ENCODE data around the gene GPR22.
A peak's percentile ranks its signal among the peaks of the same experiment; 100 is the strongest.

The GPR22 gene

GRCh38 chr7:107494884-107495283 lies 25.0 kb downstream of the GPR22 start:
- no peaks in the 10 kb centered on the region for H3K27me3 ChIP-seq (replicated peaks)
- H3K4me3 ChIP-seq (ENCODE audit: low read depth, low read length) = no peak overlapping the region
- H3K27ac ChIP-seq = no peak overlapping the region
- no peaks in the 10 kb centered on the region for H3K36me3 ChIP-seq (replicated peaks)
- no peak for DNase-seq
- in situ Hi-C loops (cut with HindIII; ENCODE audit: low pct_ligation_motif_present, low sequenced_read_pairs) = no loop called here
- TF ChIP-seq, protein P1, sequence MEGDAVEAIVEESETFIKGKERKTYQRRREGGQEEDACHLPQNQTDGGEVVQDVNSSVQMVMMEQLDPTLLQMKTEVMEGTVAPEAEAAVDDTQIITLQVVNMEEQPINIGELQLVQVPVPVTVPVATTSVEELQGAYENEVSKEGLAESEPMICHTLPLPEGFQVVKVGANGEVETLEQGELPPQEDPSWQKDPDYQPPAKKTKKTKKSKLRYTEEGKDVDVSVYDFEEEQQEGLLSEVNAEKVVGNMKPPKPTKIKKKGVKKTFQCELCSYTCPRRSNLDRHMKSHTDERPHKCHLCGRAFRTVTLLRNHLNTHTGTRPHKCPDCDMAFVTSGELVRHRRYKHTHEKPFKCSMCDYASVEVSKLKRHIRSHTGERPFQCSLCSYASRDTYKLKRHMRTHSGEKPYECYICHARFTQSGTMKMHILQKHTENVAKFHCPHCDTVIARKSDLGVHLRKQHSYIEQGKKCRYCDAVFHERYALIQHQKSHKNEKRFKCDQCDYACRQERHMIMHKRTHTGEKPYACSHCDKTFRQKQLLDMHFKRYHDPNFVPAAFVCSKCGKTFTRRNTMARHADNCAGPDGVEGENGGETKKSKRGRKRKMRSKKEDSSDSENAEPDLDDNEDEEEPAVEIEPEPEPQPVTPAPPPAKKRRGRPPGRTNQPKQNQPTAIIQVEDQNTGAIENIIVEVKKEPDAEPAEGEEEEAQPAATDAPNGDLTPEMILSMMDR (IDR thresholded peaks at IDR 0.05; ENCODE audit: low read depth, low read length, missing control alignments) = no peak

GRCh38 chr7:107495516-107495915 lies 25.7 kb downstream of the GPR22 start:
- Histone ChIP-seq H3K4me3 (ENCODE audit: low read depth, low read length) (no peak overlapping the region), H3K36me3 (replicated peaks) (no peaks in the 10 kb centered on the region), H3K27me3 (replicated peaks) (no peaks in the 10 kb centered on the region), H3K27ac (no peak overlapping the region)
- in situ Hi-C loops (cut with HindIII; ENCODE audit: low pct_ligation_motif_present, low sequenced_read_pairs) = no loop called here
- TF ChIP-seq, protein P1 (IDR thresholded peaks at IDR 0.05; ENCODE audit: low read depth, low read length, missing control alignments) = no peak
- no peak for DNase-seq

GRCh38 chr7:107499731-107500130 lies 29.9 kb downstream of the GPR22 start:
- Histone ChIP-seq H3K27me3 (replicated peaks) (no peaks in the 10 kb centered on the region), H3K4me3 (ENCODE audit: low read depth, low read length) (no peak overlapping the region), H3K36me3 (replicated peaks) (no peaks in the 10 kb centered on the region), H3K27ac (no peak overlapping the region)
- DNase-seq = no peak
- TF ChIP-seq, protein P1 (IDR thresholded peaks at IDR 0.05; ENCODE audit: low read depth, low read length, missing control alignments) = no peak
- in situ Hi-C loops (cut with HindIII; ENCODE audit: low pct_ligation_motif_present, low sequenced_read_pairs) = no loop called here

DNA sequence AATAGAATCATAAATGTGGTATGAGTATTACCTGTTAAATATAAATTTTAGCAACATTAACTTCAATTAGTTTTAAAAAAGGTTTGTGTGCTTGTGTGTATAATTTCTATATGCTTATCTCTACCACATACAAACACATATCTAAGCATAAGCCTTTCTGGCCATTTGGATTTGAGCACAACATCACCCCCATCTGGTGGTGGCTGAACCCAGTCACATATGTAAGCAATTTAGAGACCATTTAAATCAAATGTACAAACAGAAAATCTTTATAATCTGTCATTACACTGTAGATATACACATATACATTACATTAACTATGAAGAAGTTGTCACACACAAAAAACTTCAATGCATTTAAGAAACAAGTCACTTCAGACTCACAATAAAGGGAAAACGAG lies 31.7 kb downstream of the GPR22 start:
- no peaks in the 10 kb centered on the region for H3K27me3 ChIP-seq (replicated peaks)
- no peak overlapping the region for H3K27ac ChIP-seq
- no peak overlapping the region for H3K4me3 ChIP-seq (ENCODE audit: low read depth, low read length)
- no peaks in the 10 kb centered on the region for H3K36me3 ChIP-seq (replicated peaks)
- peak; percentile 48 for DNase-seq
- in situ Hi-C loops (cut with HindIII; ENCODE audit: low pct_ligation_motif_present, low sequenced_read_pairs) = no loop called here
- TF ChIP-seq, protein P1 (IDR thresholded peaks at IDR 0.05; ENCODE audit: low read depth, low read length, missing control alignments) = peak; percentile 67

DNA sequence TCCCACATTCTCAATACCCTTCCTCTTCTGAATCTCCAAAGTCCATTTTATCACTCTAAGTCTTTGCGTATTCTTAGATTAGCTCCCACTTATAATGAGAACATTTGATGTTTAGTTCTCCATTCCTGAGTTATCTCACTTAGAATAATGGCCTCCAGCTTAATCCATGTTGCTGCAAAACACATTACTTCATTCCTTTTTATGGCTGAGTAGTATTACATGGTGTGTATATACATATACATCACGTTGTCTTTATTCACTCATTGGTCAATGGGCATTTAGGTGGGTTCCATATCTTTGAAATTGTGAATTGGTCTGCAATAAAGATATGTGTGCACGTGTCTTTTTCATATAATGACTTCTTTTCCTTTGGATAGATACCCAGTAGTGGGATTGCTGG lies 32.3 kb downstream of the GPR22 start:
- no peaks in the 10 kb centered on the region for H3K36me3 ChIP-seq (replicated peaks)
- H3K27ac ChIP-seq = no peak overlapping the region
- no peak for DNase-seq
- no peaks in the 10 kb centered on the region for H3K27me3 ChIP-seq (replicated peaks)
- in situ Hi-C loops (cut with HindIII; ENCODE audit: low pct_ligation_motif_present, low sequenced_read_pairs) = no loop called here
- TF ChIP-seq, protein P1 (IDR thresholded peaks at IDR 0.05; ENCODE audit: low read depth, low read length, missing control alignments) = no peak
- H3K4me3 ChIP-seq (ENCODE audit: low read depth, low read length) = no peak overlapping the region

GRCh38 chr7:107502797-107503196 lies 32.9 kb downstream of the GPR22 start:
- Histone ChIP-seq H3K4me3 (ENCODE audit: low read depth, low read length) (no peak overlapping the region), H3K27me3 (replicated peaks) (no peaks in the 10 kb centered on the region), H3K36me3 (replicated peaks) (no peaks in the 10 kb centered on the region), H3K27ac (no peak overlapping the region)
- no peak for DNase-seq
- in situ Hi-C loops (cut with HindIII; ENCODE audit: low pct_ligation_motif_present, low sequenced_read_pairs) = no loop called here
- TF ChIP-seq, protein P1 (IDR thresholded peaks at IDR 0.05; ENCODE audit: low read depth, low read length, missing control alignments) = no peak
